Stomach (tissue), 9 donors: ENCODE results near the gene RILPL2. TPM values are rescaled to one million over a fixed set of nuclear protein-coding genes. Genes with fewer than 3 reads are reported as not detected.
"Not testable (repeated sequence)": the region's sequence is repeated elsewhere in the genome, so short reads cannot be mapped to it uniquely, and the experiment has no call there.

Experiments used
- DNase-seq, 2 donors: peaks; one replicate each; pipeline versions ENCODE4 v3.0.0 to v3.0.0-alpha.2; 2013 to 2019
- H3K27ac ChIP-seq, 5 donors: fragments of 200-600 bp in 4 of 5; sonication (generic) in 4 of 5; one replicate each; pipeline ENCODE4 v1.5.1; 2013 to 2019; ENCODE audit warnings: mild to moderate bottlenecking in 1 of 5, moderate library complexity in 1 of 5
- H3K27me3 ChIP-seq, 3 donors: fragments of 200-600 bp; sonication (generic); one replicate each; pipeline ENCODE4 v1.5.1; 2017 to 2019; ENCODE audit warnings: mixed run types in 1 of 3
- H3K36me3 ChIP-seq, 4 donors: fragments of 200-600 bp; sonication (generic); 1 replicate in 3 of 4; 2 replicates in 1 of 4; pipeline ENCODE4 v1.5.1; 2016 to 2019
- H3K4me1 ChIP-seq, 4 donors: fragments of 200-600 bp; sonication (generic); one replicate each; pipeline ENCODE4 v1.5.1; 2016 to 2019
- H3K4me3 ChIP-seq, 4 donors: fragments of 200-600 bp; sonication (generic) in 3 of 4; one replicate each; pipeline ENCODE4 v1.5.1; 2016 to 2019; ENCODE audit warnings: mild to moderate bottlenecking in 1 of 4
- H3K9me3 ChIP-seq, 4 donors: fragments of 200-600 bp; sonication (generic); one replicate each; pipeline ENCODE4 v1.5.1; 2016 to 2019
- CTCF ChIP-seq, 7 experiments: fragments of 450-650 bp in 4 of 7; fragments of 200-600 bp in 3 of 7; sonication (generic) in 3 of 7; IDR thresholded peaks; one replicate each; pipeline ENCODE4 v1.5.1; 2016 to 2019; ENCODE audit warnings: antibody characterized with exemption in 7 of 7, control low read depth in 2 of 7, mild to moderate bottlenecking in 1 of 7
- EP300 ChIP-seq: sonication (generic); formaldehyde crosslinking; IDR thresholded peaks from one replicate; pipeline ENCODE4 v1.6.1; 2017; ENCODE audit warnings: antibody characterized with exemption
- POLR2A ChIP-seq, 4 donors: fragments of 450-650 bp; IDR thresholded peaks; one replicate each; pipeline ENCODE4 v1.6.1; 2016; ENCODE audit warnings: antibody characterized with exemption in 4 of 4, control low read depth in 2 of 4, mild to moderate bottlenecking in 1 of 4, moderate library complexity in 1 of 4
- POLR2AphosphoS5 ChIP-seq, 3 donors: sonication (generic); formaldehyde crosslinking; IDR thresholded peaks; one replicate each; pipeline ENCODE4 v1.6.1; 2016; ENCODE audit warnings: antibody characterized with exemption in 3 of 3
- WGBS, 5 donors: extraction: QIAGEN DNeasy Blood & Tissue Kit in 3 of 5; methylation state at CpG; one replicate each; pipeline versions ENCODE4 v1.1.5 to v1.1.7; 2013 to 2018; 5-methylcytosine and 5-hydroxymethylcytosine counted together
- intact Hi-C: fragments of 100-400 bp; cut with DNase I; formaldehyde crosslinking; loops from one replicate; pipeline ENCODE4 v1.15.1; 2023; ENCODE audit warnings: low total_unique reads
- polyA plus RNA-seq, 3 donors: library from polyadenylated mRNA; stranded (reverse); fragments of 200-250 nt; gene quantifications; one replicate each; pipeline ENCODE4 v1.2.3, GENCODE V29; 2013
- total RNA-seq, 5 donors: library from RNA; depleted of rRNA; stranded (reverse); fragments of >200 nt; gene quantifications; one replicate each; pipeline versions ENCODE4 v1.1.0 to v1.2.3, GENCODE V29; 2014 to 2016
- donor health status: healthy with polysubstance abuse.
- donor health status: Bipolar disorder and iron deficiency.
- donor health status: healthy.

The RILPL2 gene
- total and polyA plus RNA-seq, 8 donors, result 2.0 to 5.9 (median 4.5) TPM

- DNase-seq, intact Hi-C loops, H3K4me3 ChIP-seq, H3K9me3 ChIP-seq, H3K27ac ChIP-seq, H3K27me3 ChIP-seq: not testable (repeated sequence)
- WGBS, 5 donors, result 88 to 96% (median 95%) methylated on average over 10 to 15 of the region's 15 CpGs
- H3K36me3 ChIP-seq, result peaks cover 53 to 83% (median 80%) of the 10 kb centered on the region in 4 donors
- peaks cover 0 to 24% (median 7%) of the 10 kb centered on the region in 4 donors for H3K4me1 ChIP-seq
Measured at GRCh38 chr12:123407269-123407668, 29.2 kb downstream of the RILPL2 start.

- 73 to 87% (median 85%) methylated on average over 8 to 9 of the region's 9 CpGs for WGBS, 5 donors
Measured at GRCh38 chr12:123404581-123404980, 31.9 kb downstream of the RILPL2 start.

GRCh38 chr12:123401753-123402683 is 34.5 kb downstream of the RILPL2 start:
- 79 to 89% (median 83%) methylated on average over 14 to 15 of the region's 15 CpGs for whole genome bisulfite sequencing, 5 donors
- intact Hi-C loops, result no loop called here
- Histone ChIP-seq H3K27ac (peak overlapping the region in 4 of 5 donors; percentile 8 to 28 (median 16)), H3K4me1 (peaks cover 21 to 53% (median 32%) of the 10 kb centered on the region in 4 donors), H3K27me3 (no peaks in the 10 kb centered on the region), H3K36me3 (peaks cover 49 to 96% (median 88%) of the 10 kb centered on the region in 4 donors), H3K4me3 (no peak overlapping the region), H3K9me3 (no peaks in the 10 kb centered on the region)
- TF ChIP-seq EP300 (no peak), CTCF (IDR thresholded peaks at IDR 0.05) (no peak), POLR2A (IDR thresholded peaks at IDR 0.05) (no peak), POLR2AphosphoS5 (IDR thresholded peaks at IDR 0.05) (no peak)
- DNase-seq, result no peak

More at GRCh38 chr12:123404581-123404980, 31.9 kb downstream of the RILPL2 start:
- Histone ChIP-seq H3K27ac (peak overlapping the region in 1 of 5 donors; percentile 8), H3K36me3 (peaks cover 53 to 93% (median 90%) of the 10 kb centered on the region in 4 donors), H3K27me3 (no peaks in the 10 kb centered on the region), H3K4me1 (peaks cover 0 to 27% (median 9%) of the 10 kb centered on the region in 4 donors), H3K4me3 (no peak overlapping the region), H3K9me3 (no peaks in the 10 kb centered on the region)
- intact Hi-C loops, result no loop called here
- no peak for DNase-seq
- TF ChIP-seq POLR2AphosphoS5 (IDR thresholded peaks at IDR 0.05), result no peak
- TF ChIP-seq EP300, result no peak
- no peak for TF ChIP-seq CTCF (IDR thresholded peaks at IDR 0.05)
- TF ChIP-seq POLR2A (IDR thresholded peaks at IDR 0.05), result no peak

DNA sequence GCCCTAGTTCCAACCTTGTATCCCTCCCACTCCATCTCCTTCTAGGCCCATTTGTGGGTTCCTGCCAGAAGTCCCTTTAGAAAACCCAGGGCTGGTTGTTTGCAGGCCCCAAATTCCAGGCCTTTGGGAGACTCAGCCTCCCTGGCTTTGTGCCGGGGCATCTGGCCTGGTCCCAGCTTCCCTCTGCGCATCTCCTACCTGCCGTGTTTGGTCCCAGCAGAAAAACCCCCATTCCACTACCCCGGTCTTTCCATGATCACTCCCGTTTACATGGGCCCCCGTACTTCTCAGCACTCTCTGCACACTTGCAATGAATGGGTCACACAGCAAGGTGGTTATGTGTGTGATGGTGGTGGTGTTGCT is 37.2 kb downstream of the RILPL2 start:
- intact Hi-C loops, result no loop called here
- DNase-seq, result no peak
- Histone ChIP-seq H3K4me3 (peak overlapping the region in 1 of 4 donors; percentile 8), H3K27me3 (no peaks in the 10 kb centered on the region), H3K4me1 (peaks cover 31 to 70% (median 41%) of the 10 kb centered on the region in 4 donors), H3K27ac (peak overlapping the region; percentile 68 to 81 (median 76)), H3K36me3 (peaks cover 47 to 96% (median 88%) of the 10 kb centered on the region in 4 donors), H3K9me3 (no peaks in the 10 kb centered on the region)
- WGBS, 5 donors, result 74 to 81% (median 77%) methylated on average over 6 of the region's 6 CpGs
- TF ChIP-seq CTCF (IDR thresholded peaks at IDR 0.05) (no peak), EP300 (no peak), POLR2AphosphoS5 (IDR thresholded peaks at IDR 0.05) (no peak), POLR2A (IDR thresholded peaks at IDR 0.05) (no peak)
